Common myeloid progenitor, CD34-positive (primary cell): ENCODE results near the gene CENPS.

ENCODE experiments used
- CTCF ChIA-PET: fragments of 350-600 bp; sonication (Branson Sonifier 250); formaldehyde crosslinking; loops from one replicate; lab custom pipeline; 2021; ENCODE audit warnings: antibody characterized with exemption; lab: Charles Lee
- POLR2A ChIA-PET: fragments of 350-600 bp; sonication (Branson Sonifier 250); formaldehyde crosslinking; loops from one replicate; lab custom pipeline; 2021; ENCODE audit warnings: antibody characterized with exemption; lab: Charles Lee
- DNase-seq, 3 donors: peaks; one replicate each; pipeline versions ENCODE4 v3.0.0 to v3.0.0-alpha.2; 2013
- H3K27ac ChIP-seq, 2 experiments: 1 replicate in 1 of 2; 2 replicates in 1 of 2; pipeline ENCODE4 v1.7.0; 2013; ENCODE audit warnings: inconsistent platforms in 2 of 2, low read length in 2 of 2, mild to moderate bottlenecking in 2 of 2, low read depth in 1 of 2, moderate library complexity in 1 of 2; ENCODE audit not compliant: severe bottlenecking in 2 of 2, insufficient read depth in 1 of 2, poor library complexity in 1 of 2
- H3K27me3 ChIP-seq, 5 experiments: replicated peaks in 2 of 5; 1 replicate in 3 of 5; 2 replicates in 2 of 5; pipeline versions ENCODE4 v1.6.1 to v1.7.0; 2013; ENCODE audit warnings: low read length in 4 of 5, mild to moderate bottlenecking in 2 of 5, moderate library complexity in 2 of 5, inconsistent platforms in 1 of 5; ENCODE audit not compliant: insufficient read depth in 5 of 5, control insufficient read depth in 4 of 5
- H3K36me3 ChIP-seq, 4 experiments: 1 replicate in 2 of 4; 2 replicates in 2 of 4; pipeline versions ENCODE4 v1.6.1 to v1.7.0; 2013; ENCODE audit warnings: low read length in 3 of 4, control low read depth in 1 of 4, mild to moderate bottlenecking in 1 of 4; ENCODE audit not compliant: control insufficient read depth in 4 of 4, insufficient read depth in 4 of 4
- H3K4me1 ChIP-seq, 4 experiments: 1 replicate in 3 of 4; 2 replicates in 1 of 4; pipeline versions ENCODE4 v1.6.1 to v1.7.1; 2013; ENCODE audit warnings: low read length in 3 of 4, mild to moderate bottlenecking in 3 of 4, control low read depth in 1 of 4, inconsistent platforms in 1 of 4, moderate library complexity in 1 of 4; ENCODE audit not compliant: control insufficient read depth in 4 of 4, insufficient read depth in 4 of 4; ENCODE audit errors: control extremely low read depth in 1 of 4
- H3K4me3 ChIP-seq, 7 experiments: 1 replicate in 4 of 7; 2 replicates in 3 of 7; pipeline versions ENCODE4 v1.5.1 to v1.7.0; 2013; ENCODE audit warnings: mild to moderate bottlenecking in 7 of 7, low read length in 6 of 7, moderate library complexity in 6 of 7, inconsistent platforms in 2 of 7, low read depth in 2 of 7, control low read depth in 1 of 7; ENCODE audit not compliant: insufficient read depth in 4 of 7, control insufficient read depth in 1 of 7; ENCODE audit errors: extremely low read depth in 1 of 7
- H3K9me3 ChIP-seq, 5 experiments: 1 replicate in 4 of 5; 2 replicates in 1 of 5; pipeline versions ENCODE4 v1.6.1 to v1.7.1; 2013; ENCODE audit warnings: low read length in 4 of 5, mild to moderate bottlenecking in 2 of 5, inconsistent platforms in 1 of 5, low read depth in 1 of 5, moderate library complexity in 1 of 5; ENCODE audit not compliant: control insufficient read depth in 4 of 5, insufficient read depth in 2 of 5; ENCODE audit errors: control extremely low read depth in 1 of 5
- WGBS: methylation state at CpG from one replicate; pipeline ENCODE4 v1.1.5; 2013; ENCODE audit not compliant: insufficient coverage; 5-methylcytosine and 5-hydroxymethylcytosine counted together

Gene CENPS

GRCh38 chr1:10475510-10475909 lies 45.3 kb downstream of the CENPS start:
- WGBS, result 3% methylated on average over 5 of the region's 13 CpGs
- Histone ChIP-seq H3K4me3 (peak overlapping the region; percentile 84 to 97 (median 90)), H3K4me1 (peaks cover 8 to 38% (median 29%) of the 10 kb centered on the region in 4 experiments), H3K27ac (peak overlapping the region; percentile 26 to 88), H3K9me3 (no peaks in the 10 kb centered on the region), H3K36me3 (peaks cover 0 to 7% (median 3%) of the 10 kb centered on the region in 4 experiments), H3K27me3 (no peaks in the 10 kb centered on the region)
- POLR2A ChIA-PET, result interaction anchor here (0.5 kb wide), 2 partner anchors 34 to 408 kb away, joined by 3 to 5 read pairs; no protein-coding TSS in a partner anchor
- no peak for DNase-seq
- CTCF ChIA-PET, result interaction anchor here (0.7 to 1.3 kb wide), 2 partner anchors 10 to 19 kb away, joined by 3 to 10 read pairs; no protein-coding TSS in a partner anchor

DNA sequence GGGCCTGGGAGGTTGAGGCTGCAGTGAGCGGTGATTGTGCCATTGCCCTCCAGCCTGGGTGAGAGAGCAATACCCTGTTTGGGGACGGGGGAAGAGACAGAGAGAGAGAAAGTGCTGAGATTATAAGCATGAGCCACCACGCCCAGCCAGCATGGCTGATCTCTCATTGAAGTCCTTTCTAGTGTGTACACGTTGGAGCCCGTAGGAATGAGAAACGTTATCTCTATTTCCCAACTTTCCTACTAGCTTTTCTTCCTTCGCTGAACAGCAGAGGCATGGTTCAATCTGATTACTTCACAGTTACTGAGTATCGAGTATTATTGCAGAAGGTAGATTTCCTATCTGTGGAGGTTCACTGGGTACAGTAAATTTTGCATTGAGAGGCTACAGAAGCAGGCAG lies 49.1 kb downstream of the CENPS start:
- no peaks in the 10 kb centered on the region for H3K9me3 ChIP-seq

DNA sequence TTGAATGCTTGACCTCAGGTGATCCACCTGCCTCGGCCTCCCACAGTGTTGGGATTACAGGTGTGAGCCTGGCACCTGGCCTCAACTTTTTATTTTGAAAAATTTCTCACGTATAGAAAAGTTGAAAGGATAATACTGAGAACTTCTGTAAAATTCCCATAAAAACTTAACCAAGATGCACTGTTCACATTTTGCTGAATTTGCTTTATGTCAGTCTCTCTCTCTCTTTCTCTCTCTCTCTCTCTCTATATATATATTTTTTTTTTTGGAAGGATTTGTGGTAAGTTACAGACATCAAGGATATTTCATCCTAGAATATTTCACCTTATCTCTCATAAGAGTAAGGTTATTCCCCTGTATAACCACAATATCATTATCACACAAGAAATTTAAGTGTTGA lies 50.4 kb downstream of the CENPS start:
- H3K9me3 ChIP-seq, result no peaks in the 10 kb centered on the region
- no peak for DNase-seq
- no CpG with 5 or more reads among the region's 2 CpGs for WGBS
- H3K27me3 ChIP-seq, result no peaks in the 10 kb centered on the region
- POLR2A ChIA-PET, result interaction anchor here (0.7 kb wide), 1 partner anchor 14 kb away, joined by 4 read pairs; no protein-coding TSS in a partner anchor
- H3K4me3 ChIP-seq, result no peak overlapping the region
- H3K27ac ChIP-seq, result no peak overlapping the region
- peaks cover 0 to 8% (median 4%) of the 10 kb centered on the region in 4 experiments for H3K36me3 ChIP-seq
- H3K4me1 ChIP-seq, result peaks cover 3 to 18% (median 10%) of the 10 kb centered on the region in 4 experiments
- CTCF ChIA-PET, result no interaction called here

More for the DNA sequence above, 49.1 kb downstream of the CENPS start:
- no peak for DNase-seq
- H3K27me3 ChIP-seq, result no peaks in the 10 kb centered on the region
- WGBS, result 100% methylated on average over 3 of the region's 8 CpGs
- H3K4me3 ChIP-seq, result no peak overlapping the region
- ChIA-PET POLR2A (no interaction called here), CTCF (interaction anchor here (2.5 kb wide), 1 partner anchor 14 kb away, joined by 12 read pairs; no protein-coding TSS in a partner anchor)
- H3K36me3 ChIP-seq, result peaks cover 0 to 7% (median 3%) of the 10 kb centered on the region in 4 experiments
- H3K4me1 ChIP-seq, result peaks cover 3 to 20% (median 14%) of the 10 kb centered on the region in 4 experiments
- H3K27ac ChIP-seq, result no peak overlapping the region

GRCh38 chr1:10484521-10484920 lies 54.3 kb downstream of the CENPS start:
- POLR2A ChIA-PET, result no interaction called here
- peaks cover 0 to 8% (median 2%) of the 10 kb centered on the region in 4 experiments for H3K4me1 ChIP-seq
- H3K27ac ChIP-seq, result peak overlapping the region in 1 of 2 experiments; percentile 3
- peaks cover 0 to 3% (median 0%) of the 10 kb centered on the region in 5 experiments for H3K9me3 ChIP-seq
- H3K36me3 ChIP-seq, result peaks cover 0 to 6% (median 1%) of the 10 kb centered on the region in 4 experiments
- H3K4me3 ChIP-seq, result no peak overlapping the region
- no peaks in the 10 kb centered on the region for H3K27me3 ChIP-seq
- no peak for DNase-seq
- CTCF ChIA-PET, result no interaction called here
- WGBS, result 98% methylated on average over 5 of the region's 6 CpGs

- 60% methylated on average over 3 of the region's 4 CpGs for WGBS
- ChIA-PET POLR2A (no interaction called here), CTCF (interaction anchor here (9.9 kb wide), 1 partner anchor 57 kb away, joined by 118 read pairs; the partner anchor contains the start of gene CENPS)
- peaks cover 0 to 3% (median 0%) of the 10 kb centered on the region in 5 experiments for H3K9me3 ChIP-seq
- H3K27ac ChIP-seq, result no peak overlapping the region
- H3K27me3 ChIP-seq, result no peaks in the 10 kb centered on the region
- H3K4me3 ChIP-seq, result no peak overlapping the region
- H3K36me3 ChIP-seq, result peaks cover 0 to 15% (median 3%) of the 10 kb centered on the region in 4 experiments
- DNase-seq, result no peak
- peaks cover 0 to 5% (median 3%) of the 10 kb centered on the region in 4 experiments for H3K4me1 ChIP-seq
These were observed 59.2 kb downstream of the CENPS start for GRCh38 chr1:10489291-10490055.

DNA sequence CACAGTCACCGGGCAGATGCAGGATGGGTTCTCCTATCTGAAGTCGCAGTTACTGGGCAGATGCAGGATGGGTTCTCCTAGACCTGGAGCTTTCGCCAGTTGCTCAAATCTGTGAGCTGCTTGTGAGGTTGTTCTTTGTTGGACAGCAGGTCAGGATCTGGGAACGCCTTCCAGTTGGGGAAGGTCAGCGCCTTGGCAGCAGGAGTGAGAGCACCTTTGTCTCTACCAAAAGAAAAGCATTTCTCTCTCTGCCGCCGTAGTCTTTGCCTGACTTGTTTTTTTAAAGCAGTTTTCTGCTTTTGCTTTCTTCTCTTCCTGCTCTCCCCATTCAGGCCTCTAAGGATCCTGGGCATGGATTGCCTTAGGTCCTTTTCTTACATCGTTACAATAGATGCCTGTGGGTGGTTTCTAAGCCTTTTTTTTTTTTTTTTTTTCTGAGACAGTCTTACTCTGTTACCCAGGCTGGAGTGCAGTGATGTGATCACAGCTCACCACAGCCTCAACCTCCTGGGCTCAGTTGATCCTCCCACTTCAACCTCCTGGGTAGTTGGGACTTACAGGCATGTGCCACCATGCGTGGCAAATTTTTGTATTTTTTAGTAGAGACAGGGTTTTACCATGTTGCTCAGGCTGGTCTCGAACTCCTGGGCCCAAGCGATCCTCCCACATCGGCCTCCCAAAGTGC lies 60.2 kb downstream of the CENPS start:
- Histone ChIP-seq H3K27me3 (no peaks in the 10 kb centered on the region), H3K36me3 (peaks cover 0 to 13% (median 3%) of the 10 kb centered on the region in 4 experiments), H3K4me3 (no peak overlapping the region), H3K4me1 (peaks cover 0 to 10% (median 9%) of the 10 kb centered on the region in 4 experiments), H3K27ac (no peak overlapping the region), H3K9me3 (peaks cover 0 to 3% (median 0%) of the 10 kb centered on the region in 5 experiments)
- DNase-seq, result no peak
- CTCF ChIA-PET, result interaction anchor here (9.9 to 10.0 kb wide), 2 partner anchors 20 to 58 kb away, joined by 108 to 118 read pairs; partner anchors contain the start of gene CENPS
- WGBS, result 89% methylated on average over 11 of the region's 12 CpGs
- POLR2A ChIA-PET, result no interaction called here
